ENCODE results near the gene BEGAIN.

BEGAIN gene

GRCh38 chr14:100590726-100591452 is 3.7 kb upstream of the BEGAIN start:
- DNase-seq (ENCODE audit: low read depth, low spot score): no peak
- H3K4me3 ChIP-seq (ENCODE audit: low read depth, low read length): no peak overlapping the region
- CTCF ChIA-PET: interaction anchor here (1.6 kb wide), 1 partner anchor 174 kb away, joined by 7 read pairs; no protein-coding TSS in a partner anchor
- no peak for TF ChIP-seq CTCF (IDR thresholded peaks at IDR 0.05; ENCODE audit: insufficient read depth, low read length, missing control alignments)
- POLR2A ChIA-PET: no interaction called here

- no peak for DNase-seq (ENCODE audit: low read depth, low spot score)
- H3K4me3 ChIP-seq (ENCODE audit: low read depth, low read length): no peak overlapping the region
- ChIA-PET POLR2A (no interaction called here), CTCF (no interaction called here)
- no peak for TF ChIP-seq CTCF (IDR thresholded peaks at IDR 0.05; ENCODE audit: insufficient read depth, low read length, missing control alignments)
These were observed 2.7 kb upstream of the BEGAIN start for GRCh38 chr14:100589760-100590469.

- no peak for DNase-seq (ENCODE audit: low read depth, low spot score)
- no peak for TF ChIP-seq CTCF (IDR thresholded peaks at IDR 0.05; ENCODE audit: insufficient read depth, low read length, missing control alignments)
- ChIA-PET CTCF (interaction anchor here (0.7 kb wide), 1 partner anchor 171 kb away, joined by 3 read pairs; no protein-coding TSS in a partner anchor), POLR2A (no interaction called here)
- no peak overlapping the region for H3K4me3 ChIP-seq (ENCODE audit: low read depth, low read length)
These were observed 2.0 kb upstream of the BEGAIN start for GRCh38 chr14:100589071-100589759.

GRCh38 chr14:100588671-100589070 is 1.5 kb upstream of the BEGAIN start:
- ChIA-PET POLR2A (no interaction called here), CTCF (interaction anchor here (0.7 to 1.5 kb wide), 2 partner anchors 171 to 204 kb away, joined by 3 read pairs; no protein-coding TSS in a partner anchor)
- TF ChIP-seq CTCF (IDR thresholded peaks at IDR 0.05; ENCODE audit: insufficient read depth, low read length, missing control alignments): no peak
- no peak overlapping the region for H3K4me3 ChIP-seq (ENCODE audit: low read depth, low read length)
- no peak for DNase-seq (ENCODE audit: low read depth, low spot score)

GRCh38 chr14:100587763-100588411 is 670 bp upstream of the BEGAIN start:
- TF ChIP-seq CTCF (IDR thresholded peaks at IDR 0.05; ENCODE audit: insufficient read depth, low read length, missing control alignments): no peak
- no peak for DNase-seq (ENCODE audit: low read depth, low spot score)
- CTCF ChIA-PET: interaction anchor here (1.5 kb wide), 1 partner anchor 203 kb away, joined by 3 read pairs; no protein-coding TSS in a partner anchor
- POLR2A ChIA-PET: no interaction called here
- no peak overlapping the region for H3K4me3 ChIP-seq (ENCODE audit: low read depth, low read length)
